OCI-LY1 (cell line): Measurements from ENCODE around the gene INTS6.
A peak's percentile ranks its signal among the peaks of the same experiment; 100 is the strongest.

ENCODE experiments used
- H2AFZ ChIP-seq: fragments of 200-600 bp; sonication (generic), shearing (Covaris generic); 2 replicates; pipeline ENCODE4 v1.6.0; 2014; ENCODE audit warnings: antibody characterized with exemption, mild to moderate bottlenecking, low read length
- H3F3A ChIP-seq: fragments of 200-600 bp; sonication (generic), shearing (Covaris generic); 2 replicates; pipeline ENCODE4 v1.6.0; 2014; ENCODE audit warnings: mild to moderate bottlenecking, antibody characterized with exemption, low read length, moderate library complexity; ENCODE audit not compliant: insufficient read depth
- H3K27ac ChIP-seq: fragments of 200-600 bp; sonication (generic); 2 replicates; pipeline ENCODE4 v1.5.1; 2014; ENCODE audit warnings: low read length, mixed run types, mild to moderate bottlenecking, low read depth; ENCODE audit not compliant: poor library complexity, severe bottlenecking
- H3K27me3 ChIP-seq: fragments of 200-600 bp; sonication (generic); 2 replicates; pipeline ENCODE4 v1.6.0; 2014; ENCODE audit warnings: antibody characterized with exemption, mild to moderate bottlenecking, low read length, moderate library complexity; ENCODE audit not compliant: insufficient read depth
- H3K36me3 ChIP-seq: fragments of 200-600 bp; sonication (generic); 2 replicates; pipeline ENCODE4 v1.6.1; 2014; ENCODE audit warnings: mild to moderate bottlenecking, antibody characterized with exemption, low read length, moderate library complexity, mixed read lengths; ENCODE audit not compliant: insufficient read depth
- H3K4me1 ChIP-seq: fragments of 200-600 bp; sonication (generic); 2 replicates; pipeline ENCODE4 v1.5.1; 2014; ENCODE audit warnings: mild to moderate bottlenecking, low read length, moderate library complexity; ENCODE audit not compliant: insufficient read depth, severe bottlenecking
- H3K4me2 ChIP-seq: fragments of 200-600 bp; sonication (generic), shearing (Covaris generic); 2 replicates; pipeline ENCODE4 v1.6.1; 2014; ENCODE audit warnings: low read length
- H3K4me3 ChIP-seq: fragments of 200-600 bp; sonication (generic); 2 replicates; pipeline ENCODE4 v1.5.1; 2014; ENCODE audit warnings: low read length, low read depth, mild to moderate bottlenecking, mixed read lengths; ENCODE audit not compliant: poor library complexity, severe bottlenecking
- H3K79me2 ChIP-seq: fragments of 200-600 bp; shearing (Covaris generic); 2 replicates; pipeline ENCODE4 v1.6.1; 2016; ENCODE audit warnings: mixed run types, low read length, mixed read lengths; ENCODE audit not compliant: insufficient read depth
- H3K9ac ChIP-seq: fragments of 200-600 bp; sonication (generic), shearing (Covaris generic); 2 replicates; pipeline ENCODE4 v1.6.1; 2014; ENCODE audit warnings: mild to moderate bottlenecking, low read length, mixed read lengths
- H3K9me2 ChIP-seq: fragments of 200-600 bp; sonication (generic), shearing (Covaris generic); 2 replicates; pipeline ENCODE4 v1.6.1; 2014; ENCODE audit warnings: low read depth, mild to moderate bottlenecking, low read length, mixed read lengths
- H3K9me3 ChIP-seq: fragments of 200-600 bp; shearing (Covaris generic); 2 replicates; pipeline ENCODE4 v1.6.1; 2014; ENCODE audit warnings: low read length, mixed read lengths
- H4K20me1 ChIP-seq: fragments of 200-600 bp; sonication (generic), shearing (Covaris generic); 2 replicates; pipeline ENCODE4 v1.6.0; 2016; ENCODE audit warnings: mild to moderate bottlenecking, low read length; ENCODE audit not compliant: insufficient read depth
- CTCF ChIP-seq: fragments of 200-600 bp; sonication (generic), shearing (Covaris generic); IDR thresholded peaks from 2 replicates; pipeline ENCODE4 v1.5.1; 2017; ENCODE audit warnings: mild to moderate bottlenecking, antibody characterized with exemption, low read length, moderate library complexity, mixed read lengths
- EZH2 ChIP-seq: fragments of 200-600 bp; sonication (generic), shearing (Covaris generic); IDR thresholded peaks from 2 replicates; pipeline ENCODE4 v1.8.0; 2017; ENCODE audit warnings: borderline replicate concordance, mixed run types, mild to moderate bottlenecking, antibody characterized with exemption, low read length, moderate library complexity, mixed read lengths

The INTS6 gene

GRCh38 chr13:51397262-51397941 is 55.4 kb downstream of the INTS6 start:
- Histone ChIP-seq H3K4me2 (no peak overlapping the region), H4K20me1 (no peaks in the 10 kb centered on the region), H3K27ac (no peak overlapping the region), H3K4me1 (peaks cover 26% of the 10 kb centered on the region), H3F3A (no peaks in the 10 kb centered on the region), H3K9me3 (no peaks in the 10 kb centered on the region), H3K4me3 (no peak overlapping the region), H2AFZ (no peak overlapping the region), H3K27me3 (no peaks in the 10 kb centered on the region), H3K9me2 (no peaks in the 10 kb centered on the region), H3K9ac (no peak overlapping the region), H3K79me2 (peaks cover 52% of the 10 kb centered on the region), H3K36me3 (peaks cover 22% of the 10 kb centered on the region)
- TF ChIP-seq EZH2 (no peak), CTCF (no peak)

GRCh38 chr13:51396352-51396751 is 56.5 kb downstream of the INTS6 start:
- no peaks in the 10 kb centered on the region for H3K9me3 ChIP-seq
- H3K4me2 ChIP-seq: peak overlapping the region; percentile 5; the same call in 1 of the 2 replicates
- peaks cover 26% of the 10 kb centered on the region for H3K4me1 ChIP-seq
- peaks cover 22% of the 10 kb centered on the region for H3K36me3 ChIP-seq
- H2AFZ ChIP-seq: no peak overlapping the region
- no peak overlapping the region for H3K9ac ChIP-seq
- H4K20me1 ChIP-seq: no peaks in the 10 kb centered on the region
- peaks cover 46% of the 10 kb centered on the region for H3K79me2 ChIP-seq
- H3K27ac ChIP-seq: no peak overlapping the region
- H3K9me2 ChIP-seq: no peaks in the 10 kb centered on the region
- TF ChIP-seq CTCF (no peak), EZH2 (no peak)
- H3F3A ChIP-seq: no peaks in the 10 kb centered on the region
- H3K4me3 ChIP-seq: no peak overlapping the region
- H3K27me3 ChIP-seq: no peaks in the 10 kb centered on the region

- Histone ChIP-seq H3K27ac (no peak overlapping the region), H3K4me3 (no peak overlapping the region), H2AFZ (no peak overlapping the region), H3K27me3 (no peaks in the 10 kb centered on the region), H3K9me3 (no peaks in the 10 kb centered on the region), H3K36me3 (peaks cover 19% of the 10 kb centered on the region), H3K9ac (no peak overlapping the region), H3K79me2 (peaks cover 46% of the 10 kb centered on the region), H4K20me1 (no peaks in the 10 kb centered on the region), H3F3A (no peaks in the 10 kb centered on the region), H3K4me1 (peaks cover 26% of the 10 kb centered on the region), H3K4me2 (no peak overlapping the region), H3K9me2 (no peaks in the 10 kb centered on the region)
- TF ChIP-seq CTCF: no peak
- no peak for TF ChIP-seq EZH2
These were observed 58.1 kb downstream of the INTS6 start for GRCh38 chr13:51394724-51395123.
